Fibroblast of lung (primary cell): ENCODE results near the gene KLHL29. TPM values are rescaled to one million over a fixed set of nuclear protein-coding genes. Genes with fewer than 3 reads are reported as not detected.

Experiments
- DNase-seq, 2 donors: peaks; one replicate each; pipeline versions ENCODE4 v3.0.0 to v3.0.0-alpha.2; 2010; ENCODE audit warnings: low read depth in 2 of 2
- H2AFZ ChIP-seq: 2 replicates; pipeline ENCODE4 v1.5.1; 2012; ENCODE audit warnings: low read length, control low read depth, inconsistent platforms
- H3K27ac ChIP-seq: 2 replicates; pipeline ENCODE4 v1.5.1; 2011; ENCODE audit warnings: low read length, control low read depth; ENCODE audit not compliant: insufficient read depth
- H3K27me3 ChIP-seq: 2 replicates; pipeline ENCODE4 v1.5.1; 2011; ENCODE audit warnings: mild to moderate bottlenecking, low read length; ENCODE audit not compliant: control insufficient read depth, insufficient read depth
- H3K36me3 ChIP-seq: 2 replicates; pipeline ENCODE4 v1.5.1; 2011; ENCODE audit warnings: low read length; ENCODE audit not compliant: control insufficient read depth, insufficient read depth
- H3K4me1 ChIP-seq: 2 replicates; pipeline ENCODE4 v1.5.1; 2011; ENCODE audit warnings: low read length; ENCODE audit not compliant: control insufficient read depth, insufficient read depth; ENCODE audit errors: extremely low read depth
- H3K4me2 ChIP-seq: 2 replicates; pipeline ENCODE4 v1.5.1; 2011; ENCODE audit warnings: low read length, control low read depth; ENCODE audit not compliant: insufficient read depth; ENCODE audit errors: extremely low read depth
- H3K4me3 ChIP-seq, 4 experiments: fragments of 200-600 bp in 1 of 4; sonication (generic) in 1 of 4; replicated peaks in 1 of 4; 2 replicates each; pipeline ENCODE4 v1.5.1; 2011 to 2016; ENCODE audit warnings: low read length in 4 of 4, low read depth in 3 of 4, mild to moderate bottlenecking in 3 of 4, control low read depth in 2 of 4, inconsistent platforms in 1 of 4, mixed read lengths in 1 of 4; ENCODE audit not compliant: insufficient read depth in 1 of 4; ENCODE audit errors: control extremely low read depth in 1 of 4
- H3K79me2 ChIP-seq: 2 replicates; pipeline ENCODE4 v1.5.1; 2012; ENCODE audit warnings: mild to moderate bottlenecking, low read length, inconsistent platforms; ENCODE audit not compliant: control insufficient read depth, insufficient read depth
- H3K9ac ChIP-seq: 2 replicates; pipeline ENCODE4 v1.5.1; 2011; ENCODE audit warnings: mild to moderate bottlenecking, low read length, control low read depth; ENCODE audit not compliant: insufficient read depth
- H3K9me3 ChIP-seq: 2 replicates; pipeline ENCODE4 v1.5.1; 2012; ENCODE audit warnings: low read depth, low read length; ENCODE audit not compliant: control insufficient read depth, insufficient read depth
- H4K20me1 ChIP-seq: 2 replicates; pipeline ENCODE4 v1.5.1; 2011; ENCODE audit warnings: low read length; ENCODE audit not compliant: control insufficient read depth, insufficient read depth; ENCODE audit errors: extremely low read depth
- CTCF ChIP-seq, 2 donors: IDR thresholded peaks in 1 of 2; conservative IDR thresholded peaks in 1 of 2; 1 replicate in 1 of 2; 2 replicates in 1 of 2; pipeline ENCODE4 v1.5.1; 2011 to 2012; ENCODE audit warnings: low read length in 2 of 2, control low read depth in 1 of 2, inconsistent platforms in 1 of 2, low read depth in 1 of 2, mild to moderate bottlenecking in 1 of 2
- EZH2 ChIP-seq: IDR thresholded peaks from 2 replicates; pipeline ENCODE4 v1.5.1; 2012; ENCODE audit warnings: low read length, control low read depth, mild to moderate bottlenecking; ENCODE audit errors: missing control alignments
- polyA plus RNA-seq, 2 donors: library from polyadenylated mRNA; depleted of rRNA in 1 of 2; stranded (reverse) in 1 of 2; unstranded in 1 of 2; fragments of >200 nt; gene quantifications; 2 replicates each; pipeline ENCODE4 v1.2.1, GENCODE V29; 2011 to 2012; ENCODE audit warnings: missing spikeins in 1 of 2
- total RNA-seq: library from RNA; depleted of rRNA; stranded (reverse); fragments of >200 nt; gene quantifications from 2 replicates; pipeline ENCODE4 v1.2.1, GENCODE V29; 2014

KLHL29 gene
- total and polyA plus RNA-seq, 2 donors (not counting 1 experiment from before 2014, with no cell fraction given), result 7.1 to 7.9 TPM

GRCh38 chr2:23543728-23544127, 158.7 kb downstream of the KLHL29 start:
- no peaks in the 10 kb centered on the region for H3K9me3 ChIP-seq
- no peaks in the 10 kb centered on the region for H3K4me1 ChIP-seq
- no peak overlapping the region for H3K27ac ChIP-seq
- no peaks in the 10 kb centered on the region for H3K79me2 ChIP-seq
- H2AFZ ChIP-seq, result no peak overlapping the region
- TF ChIP-seq CTCF (conservative IDR thresholded peaks at IDR 0.05 in 1 of 2, IDR thresholded peaks at IDR 0.05 in 1 of 2; ENCODE audit: low read depth in 1 of 2, low read length in 2 of 2), result no peak
- TF ChIP-seq EZH2, result no peak
- H3K9ac ChIP-seq, result no peak overlapping the region
- H4K20me1 ChIP-seq, result peaks cover 2% of the 10 kb centered on the region
- no peak overlapping the region for H3K4me2 ChIP-seq
- no peaks in the 10 kb centered on the region for H3K36me3 ChIP-seq
- DNase-seq, result no peak
- no peak overlapping the region for H3K4me3 ChIP-seq
- no peaks in the 10 kb centered on the region for H3K27me3 ChIP-seq

- Histone ChIP-seq H2AFZ (no peak overlapping the region), H3K4me1 (no peaks in the 10 kb centered on the region), H4K20me1 (peaks cover 2% of the 10 kb centered on the region), H3K27ac (no peak overlapping the region), H3K36me3 (no peaks in the 10 kb centered on the region), H3K27me3 (no peaks in the 10 kb centered on the region), H3K9me3 (no peaks in the 10 kb centered on the region), H3K4me3 (no peak overlapping the region), H3K4me2 (no peak overlapping the region), H3K9ac (no peak overlapping the region), H3K79me2 (no peaks in the 10 kb centered on the region)
- peak in 1 of 2 donors; percentile 40 for DNase-seq
- TF ChIP-seq EZH2, result no peak
- no peak for TF ChIP-seq CTCF (conservative IDR thresholded peaks at IDR 0.05 in 1 of 2, IDR thresholded peaks at IDR 0.05 in 1 of 2; ENCODE audit: low read depth in 1 of 2, low read length in 2 of 2)
Observed at GRCh38 chr2:23544589-23545295, 159.8 kb downstream of the KLHL29 start.

- no peak overlapping the region for H3K27ac ChIP-seq
- H4K20me1 ChIP-seq, result peaks cover 2% of the 10 kb centered on the region
- no peak overlapping the region for H3K4me2 ChIP-seq
- H3K9me3 ChIP-seq, result no peaks in the 10 kb centered on the region
- DNase-seq, result no peak
- no peak overlapping the region for H2AFZ ChIP-seq
- no peaks in the 10 kb centered on the region for H3K79me2 ChIP-seq
- no peak overlapping the region for H3K4me3 ChIP-seq
- H3K9ac ChIP-seq, result no peak overlapping the region
- no peaks in the 10 kb centered on the region for H3K4me1 ChIP-seq
- no peaks in the 10 kb centered on the region for H3K27me3 ChIP-seq
- TF ChIP-seq CTCF (conservative IDR thresholded peaks at IDR 0.05 in 1 of 2, IDR thresholded peaks at IDR 0.05 in 1 of 2; ENCODE audit: low read depth in 1 of 2, low read length in 2 of 2) (no peak), EZH2 (no peak)
- no peaks in the 10 kb centered on the region for H3K36me3 ChIP-seq
Observed at GRCh38 chr2:23545396-23545795, 160.4 kb downstream of the KLHL29 start.
